Raji (cell line): ENCODE results near the gene PRELID1.

Experiments used
- POLR2A ChIP-seq: IDR thresholded peaks from 2 replicates; pipeline ENCODE4 v1.6.1; 2011; ENCODE audit warnings: low read depth, low read length, control low read depth; ENCODE audit not compliant: insufficient read depth

The PRELID1 gene

GRCh38 chr5:177293819-177294581 is 9.6 kb upstream of the PRELID1 start:
- no peak for TF ChIP-seq POLR2A

- TF ChIP-seq POLR2A: no peak
Observed at GRCh38 chr5:177294632-177295031, 9.0 kb upstream of the PRELID1 start.

DNA sequence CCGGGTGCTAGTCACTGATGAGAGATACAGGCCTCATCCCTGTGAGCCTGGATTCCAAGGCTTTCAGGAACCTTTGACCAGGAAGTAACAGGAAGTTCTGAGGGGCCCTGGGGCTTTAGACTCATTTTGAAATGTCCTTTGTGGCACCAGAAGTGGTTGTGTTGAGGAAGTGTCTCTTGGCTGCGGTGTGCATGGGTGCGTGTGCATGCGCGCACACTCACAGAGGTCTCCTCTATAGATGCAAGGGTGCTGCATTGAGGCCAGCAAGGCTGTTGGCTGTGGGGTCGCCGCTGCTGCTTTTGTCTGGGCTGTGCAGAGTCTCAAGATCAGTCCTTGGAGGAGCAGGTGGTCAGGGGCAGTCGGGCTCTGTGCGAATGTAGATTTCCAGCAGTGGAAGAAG is 7.7 kb upstream of the PRELID1 start:
- no peak for TF ChIP-seq POLR2A

- no peak for TF ChIP-seq POLR2A
Observed at GRCh38 chr5:177296581-177296980, 7.0 kb upstream of the PRELID1 start.

DNA sequence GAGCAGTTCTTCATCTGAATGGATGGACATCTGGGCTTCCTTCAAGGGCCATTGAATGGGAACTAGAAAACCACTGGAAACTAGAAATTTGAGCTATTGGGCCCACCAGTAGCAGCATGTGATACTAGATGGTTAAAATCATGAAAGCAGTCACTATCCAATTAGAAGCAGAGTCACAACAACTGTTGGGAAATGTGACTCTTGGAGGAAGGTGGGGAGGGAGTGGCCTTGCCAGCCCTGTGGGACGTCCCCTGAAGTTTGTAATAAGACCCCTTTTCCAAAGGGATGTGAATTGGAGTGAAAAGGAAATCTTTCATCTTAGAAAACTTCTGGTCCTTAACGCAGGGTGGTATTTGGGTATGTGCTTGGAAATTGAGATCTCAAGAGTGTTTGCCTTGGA is 5.7 kb upstream of the PRELID1 start:
- no peak for TF ChIP-seq POLR2A

GRCh38 chr5:177299697-177300096 is 3.9 kb upstream of the PRELID1 start:
- no peak for TF ChIP-seq POLR2A

GRCh38 chr5:177300236-177300880 is 3.2 kb upstream of the PRELID1 start:
- no peak for TF ChIP-seq POLR2A

DNA sequence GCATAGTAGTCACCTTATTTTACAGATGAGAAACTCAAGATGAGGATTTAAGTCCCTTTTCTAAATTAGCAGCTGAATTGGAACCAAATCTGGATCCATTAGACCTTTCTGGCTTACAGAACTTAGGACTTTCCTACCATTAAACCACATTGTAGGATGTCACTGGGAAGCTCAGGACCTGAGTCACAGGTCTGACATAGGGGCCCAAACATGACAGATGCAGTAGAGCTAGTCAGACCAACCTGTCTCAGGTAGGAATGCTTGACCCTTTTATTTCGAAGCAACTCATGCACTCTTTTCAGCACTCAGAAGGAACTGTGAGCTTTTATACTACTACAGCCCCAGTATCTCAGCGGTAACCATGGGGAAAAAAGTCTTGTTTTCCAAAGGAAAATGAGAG is 2.6 kb upstream of the PRELID1 start:
- TF ChIP-seq POLR2A: no peak

- no peak for TF ChIP-seq POLR2A
Observed at GRCh38 chr5:177301503-177302165, 2.0 kb upstream of the PRELID1 start.

GRCh38 chr5:177302354-177303110 is 1.1 kb upstream of the PRELID1 start:
- no peak for TF ChIP-seq POLR2A

DNA sequence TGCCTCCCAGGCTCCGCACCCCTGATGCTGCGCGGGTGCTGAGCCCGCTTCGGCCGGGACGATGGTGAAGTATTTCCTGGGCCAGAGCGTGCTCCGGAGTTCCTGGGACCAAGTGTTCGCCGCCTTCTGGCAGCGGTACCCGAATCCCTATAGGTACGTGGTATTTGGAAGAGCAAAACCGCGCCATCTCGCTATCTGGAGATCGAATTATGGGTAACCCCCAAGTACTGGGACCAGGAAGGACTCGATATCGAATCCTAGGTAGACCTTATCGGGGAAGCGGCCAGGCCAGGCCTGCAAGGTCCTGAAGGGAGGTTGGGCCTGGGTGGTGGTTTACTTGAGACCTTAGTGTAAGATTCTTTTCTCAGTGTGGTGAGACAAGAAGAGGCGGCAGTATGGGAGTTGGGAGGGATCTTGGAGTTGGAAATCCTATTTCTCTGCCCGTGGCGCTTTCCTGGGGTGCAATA is 359 bp downstream of the PRELID1 start:
- no peak for TF ChIP-seq POLR2A

- TF ChIP-seq POLR2A: no peak
Observed at GRCh38 chr5:177304392-177305119, 957 bp downstream of the PRELID1 start.

GRCh38 chr5:177306674-177307543 is 3.3 kb downstream of the PRELID1 start:
- TF ChIP-seq POLR2A: 0 out of 2 replicates have a peak, but pooled peaks have one; percentile 32
